Tibial nerve (tissue), 3 donors: ENCODE data around the gene RCL1.

Source experiments
- POLR2A ChIP-seq, 2 donors: fragments of 450-650 bp; IDR thresholded peaks; one replicate each; pipeline ENCODE4 v1.6.1; 2017; ENCODE audit warnings: antibody characterized with exemption in 2 of 2, mild to moderate bottlenecking in 2 of 2, moderate library complexity in 2 of 2
- TF ChIP-seq, protein P1 (sequence below), 5 experiments: fragments of 200-600 bp in 3 of 5; fragments of 450-650 bp in 2 of 5; sonication (generic) in 3 of 5; IDR thresholded peaks; one replicate each; pipeline ENCODE4 v1.5.1; 2016 to 2019; ENCODE audit warnings: antibody characterized with exemption in 5 of 5, mild to moderate bottlenecking in 3 of 5, moderate library complexity in 2 of 5

DNA sequence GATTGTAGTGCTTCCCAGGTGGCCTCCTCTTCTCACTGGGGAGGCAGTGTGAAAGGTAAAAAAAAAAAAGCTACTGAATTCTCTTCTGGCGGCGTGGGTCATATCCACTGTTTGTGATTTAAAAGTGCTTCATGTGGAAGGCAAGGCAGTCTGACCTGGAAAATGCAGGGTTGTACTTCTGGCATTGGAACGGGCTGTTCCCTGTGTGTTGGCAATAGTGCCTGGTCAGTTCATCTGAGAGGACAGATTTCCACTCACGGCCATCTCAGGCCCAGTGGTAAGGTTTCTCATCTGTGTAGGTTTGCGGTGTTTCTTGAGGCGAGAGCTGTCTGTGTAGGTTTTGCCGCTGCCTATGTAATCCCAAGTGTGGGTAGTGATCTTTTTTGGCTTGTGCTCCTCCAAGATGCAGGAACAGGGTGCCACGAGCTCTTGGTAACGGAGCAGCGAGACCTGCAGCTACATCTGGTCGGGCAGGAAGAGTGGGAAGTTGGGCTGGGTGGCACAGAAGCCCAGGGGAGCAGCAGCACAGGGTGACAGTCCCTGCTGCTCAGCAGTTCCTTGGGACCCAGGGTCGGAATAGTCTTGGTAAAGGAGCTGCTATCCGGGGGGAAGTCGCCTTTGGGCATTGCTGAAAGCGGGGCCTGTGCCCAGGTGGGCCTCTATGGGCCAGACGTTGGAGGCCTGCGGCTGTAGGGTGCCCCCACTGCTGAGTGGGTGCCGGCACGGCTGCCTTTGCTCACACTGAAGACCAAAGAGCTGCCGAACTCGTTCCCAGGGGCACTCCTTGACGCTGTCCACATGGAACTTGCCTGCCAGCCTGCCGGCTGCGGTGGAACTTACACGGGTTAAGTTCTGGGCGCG is 11.2 kb downstream of the RCL1 start:
- TF ChIP-seq, protein P1, sequence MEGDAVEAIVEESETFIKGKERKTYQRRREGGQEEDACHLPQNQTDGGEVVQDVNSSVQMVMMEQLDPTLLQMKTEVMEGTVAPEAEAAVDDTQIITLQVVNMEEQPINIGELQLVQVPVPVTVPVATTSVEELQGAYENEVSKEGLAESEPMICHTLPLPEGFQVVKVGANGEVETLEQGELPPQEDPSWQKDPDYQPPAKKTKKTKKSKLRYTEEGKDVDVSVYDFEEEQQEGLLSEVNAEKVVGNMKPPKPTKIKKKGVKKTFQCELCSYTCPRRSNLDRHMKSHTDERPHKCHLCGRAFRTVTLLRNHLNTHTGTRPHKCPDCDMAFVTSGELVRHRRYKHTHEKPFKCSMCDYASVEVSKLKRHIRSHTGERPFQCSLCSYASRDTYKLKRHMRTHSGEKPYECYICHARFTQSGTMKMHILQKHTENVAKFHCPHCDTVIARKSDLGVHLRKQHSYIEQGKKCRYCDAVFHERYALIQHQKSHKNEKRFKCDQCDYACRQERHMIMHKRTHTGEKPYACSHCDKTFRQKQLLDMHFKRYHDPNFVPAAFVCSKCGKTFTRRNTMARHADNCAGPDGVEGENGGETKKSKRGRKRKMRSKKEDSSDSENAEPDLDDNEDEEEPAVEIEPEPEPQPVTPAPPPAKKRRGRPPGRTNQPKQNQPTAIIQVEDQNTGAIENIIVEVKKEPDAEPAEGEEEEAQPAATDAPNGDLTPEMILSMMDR (IDR thresholded peaks at IDR 0.05): no peak
- TF ChIP-seq POLR2A (IDR thresholded peaks at IDR 0.05): no peak
